Testis (tissue), 3 donors: Measurements from ENCODE around the gene SLC16A11. TPM values are rescaled to one million over a fixed set of nuclear protein-coding genes. Genes with fewer than 3 reads are reported as not detected.

Source experiments
- DNase-seq: peaks from one replicate; pipeline ENCODE4 v3.0.0-alpha.2; 2019
- H3K27ac ChIP-seq, 2 donors: fragments of 200-600 bp; sonication (generic); one replicate each; pipeline ENCODE4 v1.5.1; 2019
- H3K27me3 ChIP-seq: fragments of 200-600 bp; sonication (generic); one replicate; pipeline ENCODE4 v1.5.1; 2019
- H3K36me3 ChIP-seq: fragments of 200-600 bp; sonication (generic); one replicate; pipeline ENCODE4 v1.5.1; 2017; ENCODE audit warnings: low read depth; ENCODE audit errors: missing control alignments
- H3K4me1 ChIP-seq: fragments of 200-600 bp; sonication (generic); one replicate; pipeline ENCODE4 v1.5.1; 2019
- H3K4me3 ChIP-seq, 2 donors: fragments of 200-600 bp; sonication (generic); one replicate each; pipeline ENCODE4 v1.5.1; 2017 to 2019
- H3K9me3 ChIP-seq: fragments of 200-600 bp; sonication (generic); one replicate; pipeline ENCODE4 v1.5.1; 2017
- POLR2A ChIP-seq: fragments of 450-650 bp; IDR thresholded peaks from one replicate; pipeline ENCODE4 v1.6.1; 2017; ENCODE audit warnings: antibody characterized with exemption, mild to moderate bottlenecking, moderate library complexity
- WGBS, 2 donors: methylation state at CpG; one replicate each; pipeline ENCODE4 v1.1.5; 2018; 5-methylcytosine and 5-hydroxymethylcytosine counted together
- intact Hi-C: fragments of 100-400 bp; cut with DNase I; formaldehyde crosslinking; loops from one replicate; pipeline ENCODE4 v1.15.1; 2023; ENCODE audit warnings: low total_unique reads
- polyA plus RNA-seq: library from polyadenylated mRNA; stranded (reverse); fragments of 350-450 nt; fragmentation: Illumina TruSeq; extraction: RNeasy Lipid Tissue Mini Kit (QIAGEN cat#74804); gene quantifications from one replicate; pipeline ENCODE4 v1.2.3, GENCODE V29; 2014; ENCODE audit warnings: low read depth, low replicate concordance; ENCODE audit not compliant: insufficient read depth
- total RNA-seq, 2 donors: library from RNA; depleted of rRNA; stranded (reverse); fragments of >200 nt; gene quantifications; one replicate each; pipeline ENCODE4 v1.2.3, GENCODE V29; 2016
- TF ChIP-seq, protein P1 (sequence below), 3 experiments: fragments of 450-650 bp in 2 of 3; fragments of 200-600 bp in 1 of 3; sonication (generic) in 1 of 3; IDR thresholded peaks; one replicate each; pipeline ENCODE4 v1.5.1; 2016 to 2019; ENCODE audit warnings: antibody characterized with exemption in 3 of 3, mild to moderate bottlenecking in 2 of 3, moderate library complexity in 1 of 3

The SLC16A11 gene
- total and polyA plus RNA-seq, 3 donors from 2014 or later: 0.55 to 3.0 (median 2.0) TPM

GRCh38 chr17:7046127-7046724, 2.3 kb upstream of the SLC16A11 start:
- H3K27me3 ChIP-seq: no peaks in the 10 kb centered on the region
- no peak overlapping the region for H3K4me3 ChIP-seq
- intact Hi-C loops: no loop called here
- H3K9me3 ChIP-seq: no peaks in the 10 kb centered on the region
- DNase-seq: no peak
- WGBS, 2 donors: 10 to 14% methylated on average over 15 of the region's 15 CpGs
- no peaks in the 10 kb centered on the region for H3K36me3 ChIP-seq
- H3K4me1 ChIP-seq: peaks cover 33% of the 10 kb centered on the region
- no peak for TF ChIP-seq POLR2A
- TF ChIP-seq, protein P1, sequence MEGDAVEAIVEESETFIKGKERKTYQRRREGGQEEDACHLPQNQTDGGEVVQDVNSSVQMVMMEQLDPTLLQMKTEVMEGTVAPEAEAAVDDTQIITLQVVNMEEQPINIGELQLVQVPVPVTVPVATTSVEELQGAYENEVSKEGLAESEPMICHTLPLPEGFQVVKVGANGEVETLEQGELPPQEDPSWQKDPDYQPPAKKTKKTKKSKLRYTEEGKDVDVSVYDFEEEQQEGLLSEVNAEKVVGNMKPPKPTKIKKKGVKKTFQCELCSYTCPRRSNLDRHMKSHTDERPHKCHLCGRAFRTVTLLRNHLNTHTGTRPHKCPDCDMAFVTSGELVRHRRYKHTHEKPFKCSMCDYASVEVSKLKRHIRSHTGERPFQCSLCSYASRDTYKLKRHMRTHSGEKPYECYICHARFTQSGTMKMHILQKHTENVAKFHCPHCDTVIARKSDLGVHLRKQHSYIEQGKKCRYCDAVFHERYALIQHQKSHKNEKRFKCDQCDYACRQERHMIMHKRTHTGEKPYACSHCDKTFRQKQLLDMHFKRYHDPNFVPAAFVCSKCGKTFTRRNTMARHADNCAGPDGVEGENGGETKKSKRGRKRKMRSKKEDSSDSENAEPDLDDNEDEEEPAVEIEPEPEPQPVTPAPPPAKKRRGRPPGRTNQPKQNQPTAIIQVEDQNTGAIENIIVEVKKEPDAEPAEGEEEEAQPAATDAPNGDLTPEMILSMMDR (IDR thresholded peaks at IDR 0.05): no peak
- peak overlapping the region; percentile 65 to 70 for H3K27ac ChIP-seq

GRCh38 chr17:7045492-7046126, 1.7 kb upstream of the SLC16A11 start:
- H3K27ac ChIP-seq: peak overlapping the region in 1 of 2 donors; percentile 70
- DNase-seq: peak; percentile 69
- H3K4me3 ChIP-seq: no peak overlapping the region
- no peaks in the 10 kb centered on the region for H3K27me3 ChIP-seq
- intact Hi-C loops: no loop called here
- peaks cover 33% of the 10 kb centered on the region for H3K4me1 ChIP-seq
- WGBS, 2 donors: 23 to 43% methylated on average over 4 to 5 of the region's 5 CpGs
- H3K9me3 ChIP-seq: no peaks in the 10 kb centered on the region
- TF ChIP-seq POLR2A: no peak
- TF ChIP-seq, protein P1 (IDR thresholded peaks at IDR 0.05): peak; percentile 64 to 87 (median 74)
- H3K36me3 ChIP-seq: no peaks in the 10 kb centered on the region

- peaks cover 33% of the 10 kb centered on the region for H3K4me1 ChIP-seq
- H3K36me3 ChIP-seq: no peaks in the 10 kb centered on the region
- H3K27me3 ChIP-seq: no peaks in the 10 kb centered on the region
- intact Hi-C loops: no loop called here
- TF ChIP-seq POLR2A: no peak
- TF ChIP-seq, protein P1 (IDR thresholded peaks at IDR 0.05): no peak
- no peaks in the 10 kb centered on the region for H3K9me3 ChIP-seq
- no peak for DNase-seq
- H3K27ac ChIP-seq: no peak overlapping the region
- H3K4me3 ChIP-seq: peak overlapping the region; percentile 34 to 59
- WGBS, 2 donors: 1% methylated on average over 11 to 21 of the region's 21 CpGs
These were observed 753 bp downstream of the SLC16A11 start for GRCh38 chr17:7043182-7043496.

GRCh38 chr17:7042501-7043181, 1.3 kb downstream of the SLC16A11 start:
- no peak for DNase-seq
- H3K4me3 ChIP-seq: peak overlapping the region in 1 of 2 donors; percentile 59
- H3K36me3 ChIP-seq: no peaks in the 10 kb centered on the region
- intact Hi-C loops: no loop called here
- no peak for TF ChIP-seq POLR2A
- TF ChIP-seq, protein P1 (IDR thresholded peaks at IDR 0.05): no peak
- WGBS, 2 donors: 14 to 21% methylated on average over 31 to 53 of the region's 53 CpGs
- H3K27me3 ChIP-seq: no peaks in the 10 kb centered on the region
- no peak overlapping the region for H3K27ac ChIP-seq
- H3K9me3 ChIP-seq: no peaks in the 10 kb centered on the region
- H3K4me1 ChIP-seq: peaks cover 33% of the 10 kb centered on the region
